WTC11 (cell line): ENCODE results near the gene CCNYL1. TPM values are rescaled to one million over a fixed set of nuclear protein-coding genes. Genes with fewer than 3 reads are reported as not detected.

Source experiments
- ATAC-seq: fragments of 200-7000 bp; cut with Tn5 transposase; 2 replicates; pipeline ENCODE4 v1.10.0; 2021; ENCODE audit warnings: mild to moderate bottlenecking, moderate library complexity
- CTCF ChIA-PET: fragments of 300-600 bp; sonication (Branson Sonifier 250); formaldehyde crosslinking; loops from one replicate; lab custom pipeline; 2021; ENCODE audit warnings: antibody characterized with exemption; lab: Charles Lee
- POLR2A ChIA-PET: fragments of 350-600 bp; sonication (Branson Sonifier 250); formaldehyde crosslinking; loops from one replicate; lab custom pipeline; 2021; ENCODE audit warnings: antibody characterized with exemption; lab: Charles Lee
- DNase-seq: peaks from one replicate; pipeline ENCODE4 v3.0.0; 2021; ENCODE audit warnings: low spot score
- H3K27ac Mint-ChIP-seq: 2 replicates; pipeline ENCODE4 v1.8.0; 2021; ENCODE audit warnings: mixed read lengths
- H3K27me3 Mint-ChIP-seq: 2 replicates; pipeline ENCODE4 v1.8.0; 2021; ENCODE audit warnings: low read depth, mild to moderate bottlenecking, moderate library complexity, mixed read lengths
- H3K36me3 Mint-ChIP-seq: 2 replicates; pipeline ENCODE4 v1.8.0; 2021; ENCODE audit warnings: mixed read lengths
- H3K4me1 Mint-ChIP-seq: 2 replicates; pipeline ENCODE4 v1.8.0; 2022; ENCODE audit warnings: mixed read lengths
- H3K4me3 Mint-ChIP-seq: 2 replicates; pipeline ENCODE4 v1.8.0; 2021; ENCODE audit warnings: mild to moderate bottlenecking, moderate library complexity, mixed read lengths
- H3K9me3 Mint-ChIP-seq: 2 replicates; pipeline ENCODE4 v1.8.0; 2021; ENCODE audit warnings: mixed read lengths
- AR ChIP-seq: fragments of 250-450 bp; sonication (Bioruptor Pico); IDR thresholded peaks from 2 replicates; pipeline ENCODE4 v1.9.0; 2021; ENCODE audit warnings: mild to moderate bottlenecking
- CREB1 ChIP-seq: sonication (generic); formaldehyde crosslinking; IDR thresholded peaks from 2 replicates; pipeline ENCODE4 v1.8.0; 2023; ENCODE audit warnings: mild to moderate bottlenecking, missing genetic modification reagents
- E2F1 ChIP-seq: sonication (generic); formaldehyde crosslinking; IDR thresholded peaks from 2 replicates; pipeline ENCODE4 v1.8.0; 2022; ENCODE audit warnings: mild to moderate bottlenecking, missing genetic modification reagents
- E2F5 ChIP-seq: sonication (generic); formaldehyde crosslinking; IDR thresholded peaks from 2 replicates; pipeline ENCODE4 v1.8.1; 2022; ENCODE audit warnings: mild to moderate bottlenecking, moderate library complexity, missing genetic modification reagents
- FOXK1 ChIP-seq: sonication (generic); formaldehyde crosslinking; IDR thresholded peaks from 2 replicates; pipeline ENCODE4 v1.8.0; 2022; ENCODE audit warnings: mild to moderate bottlenecking, moderate library complexity, missing genetic modification reagents
- FOXP1 ChIP-seq: sonication (generic); formaldehyde crosslinking; IDR thresholded peaks from 2 replicates; pipeline ENCODE4 v1.8.0; 2022; ENCODE audit warnings: missing genetic modification reagents, mild to moderate bottlenecking, moderate library complexity, borderline replicate concordance
- HMGA2 ChIP-seq: fragments of 250-450 bp; sonication (Bioruptor Pico); IDR thresholded peaks from 2 replicates; pipeline ENCODE4 v1.4.0; 2021; ENCODE audit warnings: mild to moderate bottlenecking, moderate library complexity
- IRF1 ChIP-seq: sonication (generic); formaldehyde crosslinking; IDR thresholded peaks from 2 replicates; pipeline ENCODE4 v1.8.0; 2023; ENCODE audit warnings: missing genetic modification reagents
- OVOL2 ChIP-seq: fragments of 250-450 bp; sonication (Bioruptor Pico); IDR thresholded peaks from 2 replicates; pipeline ENCODE4 v1.9.0; 2021; ENCODE audit warnings: mild to moderate bottlenecking, borderline replicate concordance
- SMAD3 ChIP-seq: sonication (generic); formaldehyde crosslinking; IDR thresholded peaks from 2 replicates; pipeline ENCODE4 v1.8.0; 2022; ENCODE audit warnings: missing genetic modification reagents, mild to moderate bottlenecking, borderline replicate concordance
- SOX15 ChIP-seq: fragments of 250-450 bp; sonication (Bioruptor Pico); IDR thresholded peaks from 2 replicates; pipeline ENCODE4 v1.9.0; 2021; ENCODE audit warnings: mild to moderate bottlenecking
- TEAD4 ChIP-seq: sonication (generic); formaldehyde crosslinking; IDR thresholded peaks from 2 replicates; pipeline ENCODE4 v1.8.0; 2022; ENCODE audit warnings: mild to moderate bottlenecking, missing genetic modification reagents
- ZNF317 ChIP-seq: sonication (generic); formaldehyde crosslinking; IDR thresholded peaks from 2 replicates; pipeline ENCODE4 v1.8.1; 2023; ENCODE audit warnings: low read depth, mild to moderate bottlenecking, moderate library complexity, missing genetic modification reagents, borderline replicate concordance
- ZNF396 ChIP-seq: fragments of 250-450 bp; sonication (Bioruptor Pico); IDR thresholded peaks from 2 replicates; pipeline ENCODE4 v1.8.0; 2021; ENCODE audit warnings: mild to moderate bottlenecking, moderate library complexity, borderline replicate concordance
- total RNA-seq: library from RNA; stranded (reverse); gene quantifications from 3 replicates; pipeline ENCODE4 v1.2.3, GENCODE V29; 2021
- TF ChIP-seq, protein P1 (sequence below): sonication (generic); formaldehyde crosslinking; conservative IDR thresholded peaks from 2 replicates; pipeline ENCODE4 v1.8.1; 2023; ENCODE audit warnings: mild to moderate bottlenecking, low read depth, missing genetic modification reagents, moderate library complexity
- TF ChIP-seq, protein P2 (sequence below): sonication (generic); formaldehyde crosslinking; IDR thresholded peaks from 2 replicates; pipeline ENCODE4 v1.8.0; 2022; ENCODE audit warnings: mild to moderate bottlenecking, missing genetic modification reagents
- TF ChIP-seq, protein P3 (sequence below): sonication (generic); formaldehyde crosslinking; IDR thresholded peaks from 2 replicates; pipeline ENCODE4 v1.8.0; 2022; ENCODE audit warnings: mild to moderate bottlenecking, missing genetic modification reagents

CCNYL1 gene
- total RNA-seq, 1 experiment from 2014 or later = 31.6 TPM

DNA sequence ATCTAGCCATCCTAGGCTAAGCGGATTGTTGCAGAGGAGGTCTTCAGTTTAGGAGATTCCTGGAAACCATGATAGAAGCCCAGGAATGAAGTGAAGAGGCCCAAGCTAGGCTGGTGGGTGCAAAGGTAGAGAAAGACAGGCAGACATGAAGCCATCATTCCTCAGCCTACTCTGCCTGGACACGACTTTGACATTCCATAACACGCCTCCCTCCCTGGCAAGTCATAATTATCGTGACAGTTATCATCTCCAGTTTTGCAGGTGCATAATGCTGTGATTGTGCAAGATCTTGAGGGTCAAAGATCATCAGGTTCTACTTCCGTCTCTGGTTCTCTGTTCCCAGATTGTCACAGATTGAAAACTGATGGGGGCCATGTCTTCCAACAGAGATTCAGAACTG is 73.5 kb downstream of the CCNYL1 start (continued):
- TF ChIP-seq, protein P1, sequence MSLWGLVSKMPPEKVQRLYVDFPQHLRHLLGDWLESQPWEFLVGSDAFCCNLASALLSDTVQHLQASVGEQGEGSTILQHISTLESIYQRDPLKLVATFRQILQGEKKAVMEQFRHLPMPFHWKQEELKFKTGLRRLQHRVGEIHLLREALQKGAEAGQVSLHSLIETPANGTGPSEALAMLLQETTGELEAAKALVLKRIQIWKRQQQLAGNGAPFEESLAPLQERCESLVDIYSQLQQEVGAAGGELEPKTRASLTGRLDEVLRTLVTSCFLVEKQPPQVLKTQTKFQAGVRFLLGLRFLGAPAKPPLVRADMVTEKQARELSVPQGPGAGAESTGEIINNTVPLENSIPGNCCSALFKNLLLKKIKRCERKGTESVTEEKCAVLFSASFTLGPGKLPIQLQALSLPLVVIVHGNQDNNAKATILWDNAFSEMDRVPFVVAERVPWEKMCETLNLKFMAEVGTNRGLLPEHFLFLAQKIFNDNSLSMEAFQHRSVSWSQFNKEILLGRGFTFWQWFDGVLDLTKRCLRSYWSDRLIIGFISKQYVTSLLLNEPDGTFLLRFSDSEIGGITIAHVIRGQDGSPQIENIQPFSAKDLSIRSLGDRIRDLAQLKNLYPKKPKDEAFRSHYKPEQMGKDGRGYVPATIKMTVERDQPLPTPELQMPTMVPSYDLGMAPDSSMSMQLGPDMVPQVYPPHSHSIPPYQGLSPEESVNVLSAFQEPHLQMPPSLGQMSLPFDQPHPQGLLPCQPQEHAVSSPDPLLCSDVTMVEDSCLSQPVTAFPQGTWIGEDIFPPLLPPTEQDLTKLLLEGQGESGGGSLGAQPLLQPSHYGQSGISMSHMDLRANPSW = no peak
- TF ChIP-seq AR (CRISPR knock-in tag) (no peak), CREB1 (CRISPR knock-in tag) (no peak), TEAD4 (CRISPR knock-in tag) (no peak), ZNF396 (CRISPR knock-in tag) (no peak), E2F5 (CRISPR knock-in tag) (no peak), FOXK1 (no peak), HMGA2 (no peak), OVOL2 (no peak), SMAD3 (CRISPR knock-in tag) (no peak)
- TF ChIP-seq, protein P2, sequence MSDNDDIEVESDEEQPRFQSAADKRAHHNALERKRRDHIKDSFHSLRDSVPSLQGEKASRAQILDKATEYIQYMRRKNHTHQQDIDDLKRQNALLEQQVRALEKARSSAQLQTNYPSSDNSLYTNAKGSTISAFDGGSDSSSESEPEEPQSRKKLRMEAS = no peak
- TF ChIP-seq, protein P3, sequence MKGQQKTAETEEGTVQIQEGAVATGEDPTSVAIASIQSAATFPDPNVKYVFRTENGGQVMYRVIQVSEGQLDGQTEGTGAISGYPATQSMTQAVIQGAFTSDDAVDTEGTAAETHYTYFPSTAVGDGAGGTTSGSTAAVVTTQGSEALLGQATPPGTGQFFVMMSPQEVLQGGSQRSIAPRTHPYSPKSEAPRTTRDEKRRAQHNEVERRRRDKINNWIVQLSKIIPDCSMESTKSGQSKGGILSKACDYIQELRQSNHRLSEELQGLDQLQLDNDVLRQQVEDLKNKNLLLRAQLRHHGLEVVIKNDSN (CRISPR knock-in tag) = no peak
- TF ChIP-seq, all 79 proteins: peak for 0

DNA sequence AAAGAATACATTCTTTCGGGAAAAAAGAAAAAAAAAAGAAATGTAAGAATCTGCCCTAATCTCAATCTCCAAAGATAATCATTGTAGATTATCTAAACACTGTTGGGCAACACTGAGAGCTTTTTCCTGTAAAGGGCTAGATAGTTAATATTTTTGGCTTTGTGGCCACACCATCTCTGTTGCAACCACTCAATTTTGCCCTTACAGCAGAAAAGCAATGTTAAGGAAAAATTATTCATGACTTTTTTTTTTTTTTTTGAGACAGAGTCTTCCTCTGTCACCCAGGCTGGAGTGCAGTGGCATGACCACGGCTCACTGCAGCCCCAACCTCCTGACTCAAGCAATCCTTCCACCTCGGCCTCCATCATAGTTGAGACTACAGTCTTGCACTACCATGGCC is 75.6 kb downstream of the CCNYL1 start:
- Mint-ChIP-seq H3K4me1 (peaks cover 20% of the 10 kb centered on the region), H3K36me3 (no peaks in the 10 kb centered on the region), H3K4me3 (no peak overlapping the region), H3K27ac (no peak overlapping the region), H3K27me3 (no peaks in the 10 kb centered on the region), H3K9me3 (no peaks in the 10 kb centered on the region)
- ChIA-PET CTCF (no interaction called here), POLR2A (no interaction called here)
- ATAC-seq (no peak), DNase-seq (no peak)
- TF ChIP-seq FOXP1 (no peak), E2F1 (CRISPR knock-in tag) (no peak), IRF1 (CRISPR knock-in tag) (no peak), ZNF317 (CRISPR knock-in tag) (no peak), SOX15 (no peak)
